ENCODE measurements around the gene CAMK4. TPM values are rescaled to one million over a fixed set of nuclear protein-coding genes. Genes with fewer than 3 reads are reported as not detected.

The CAMK4 gene
- total RNA-seq, 2 donors from 2014 or later = 6.7 to 14.0 TPM

- Histone ChIP-seq H3K4me1 (replicated peaks) (no peaks in the 10 kb centered on the region), H3K27ac (no peak overlapping the region), H3K36me3 (no peaks in the 10 kb centered on the region), H3K27me3 (replicated peaks; ENCODE audit: insufficient read depth) (no peaks in the 10 kb centered on the region), H3K4me3 (no peak overlapping the region), H3K9me3 (no peaks in the 10 kb centered on the region)
- TF ChIP-seq POLR2AphosphoS5 (IDR thresholded peaks at IDR 0.05) = no peak
- no peak for TF ChIP-seq CTCF (IDR thresholded peaks at IDR 0.05)
- TF ChIP-seq POLR2A (IDR thresholded peaks at IDR 0.05) = no peak
- DNase-seq (ENCODE audit: low spot score) = no peak
- intact Hi-C loops (cut with DNase I) = no loop called here
- WGBS = 92% methylated on average over 5 of the region's 5 CpGs
These were observed 293.8 kb downstream of the CAMK4 start for GRCh38 chr5:111517853-111518501.

GRCh38 chr5:111518777-111519176 lies 294.6 kb downstream of the CAMK4 start:
- WGBS = 90% methylated on average over 2 of the region's 2 CpGs

GRCh38 chr5:111520908-111521307 lies 296.7 kb downstream of the CAMK4 start:
- 54% methylated on average over 3 of the region's 3 CpGs for WGBS
- no peak overlapping the region for H3K27ac ChIP-seq
- intact Hi-C loops (cut with DNase I) = no loop called here
- H3K4me3 ChIP-seq = no peak overlapping the region
- H3K9me3 ChIP-seq = no peaks in the 10 kb centered on the region
- no peaks in the 10 kb centered on the region for H3K4me1 ChIP-seq (replicated peaks)
- H3K36me3 ChIP-seq = no peaks in the 10 kb centered on the region
- DNase-seq (ENCODE audit: low spot score) = no peak
- TF ChIP-seq POLR2AphosphoS5 (IDR thresholded peaks at IDR 0.05) = no peak
- no peaks in the 10 kb centered on the region for H3K27me3 ChIP-seq (replicated peaks; ENCODE audit: insufficient read depth)

More at GRCh38 chr5:111518777-111519176, 294.6 kb downstream of the CAMK4 start:
- intact Hi-C loops (cut with DNase I) = no loop called here
- Histone ChIP-seq H3K36me3 (no peaks in the 10 kb centered on the region), H3K9me3 (no peaks in the 10 kb centered on the region), H3K4me3 (no peak overlapping the region), H3K27ac (no peak overlapping the region), H3K27me3 (replicated peaks; ENCODE audit: insufficient read depth) (no peaks in the 10 kb centered on the region), H3K4me1 (replicated peaks) (no peaks in the 10 kb centered on the region)
- DNase-seq (ENCODE audit: low spot score) = no peak
- TF ChIP-seq POLR2A (IDR thresholded peaks at IDR 0.05) = no peak
- no peak for TF ChIP-seq CTCF (IDR thresholded peaks at IDR 0.05)
- TF ChIP-seq POLR2AphosphoS5 (IDR thresholded peaks at IDR 0.05) = no peak

GRCh38 chr5:111528056-111528455 lies 303.9 kb downstream of the CAMK4 start:
- intact Hi-C loops (cut with DNase I) = no loop called here
- H3K27me3 ChIP-seq (replicated peaks; ENCODE audit: insufficient read depth) = no peaks in the 10 kb centered on the region
- H3K36me3 ChIP-seq = no peaks in the 10 kb centered on the region
- no peak for DNase-seq (ENCODE audit: low spot score)
- WGBS = 98% methylated on average over 3 of the region's 3 CpGs
- H3K4me3 ChIP-seq = no peak overlapping the region
- no peak for TF ChIP-seq POLR2AphosphoS5 (IDR thresholded peaks at IDR 0.05)
- no peak for TF ChIP-seq POLR2A (IDR thresholded peaks at IDR 0.05)
- TF ChIP-seq CTCF (IDR thresholded peaks at IDR 0.05) = no peak
- no peak overlapping the region for H3K27ac ChIP-seq
- H3K4me1 ChIP-seq (replicated peaks) = no peaks in the 10 kb centered on the region
- H3K9me3 ChIP-seq = no peaks in the 10 kb centered on the region

GRCh38 chr5:111530298-111530740 lies 306.1 kb downstream of the CAMK4 start:
- WGBS = 62% methylated on average over 10 of the region's 10 CpGs
- DNase-seq (ENCODE audit: low spot score) = no peak
- TF ChIP-seq POLR2AphosphoS5 (IDR thresholded peaks at IDR 0.05) (no peak), POLR2A (IDR thresholded peaks at IDR 0.05) (no peak), CTCF (IDR thresholded peaks at IDR 0.05) (no peak)
- Histone ChIP-seq H3K9me3 (no peaks in the 10 kb centered on the region), H3K4me3 (no peak overlapping the region), H3K36me3 (no peaks in the 10 kb centered on the region), H3K27me3 (replicated peaks; ENCODE audit: insufficient read depth) (no peaks in the 10 kb centered on the region), H3K27ac (no peak overlapping the region), H3K4me1 (replicated peaks) (no peaks in the 10 kb centered on the region)
- intact Hi-C loops (cut with DNase I) = loop anchor here (5.0 kb wide), 1 partner anchor 617 kb away; no protein-coding TSS in a partner anchor

Measured in prostate gland (tissue), 2 donors.